ENCODE measurements around the gene LILRB2. TPM values are rescaled to one million over a fixed set of nuclear protein-coding genes. Genes with fewer than 3 reads are reported as not detected.
A peak's percentile ranks its signal among the peaks of the same experiment; 100 is the strongest.
"Not testable (repeated sequence)": the region's sequence is repeated elsewhere in the genome, so short reads cannot be mapped to it uniquely, and the experiment has no call there.

Gene LILRB2
- total RNA-seq, 1 donor from 2014 or later: not detected

DNA sequence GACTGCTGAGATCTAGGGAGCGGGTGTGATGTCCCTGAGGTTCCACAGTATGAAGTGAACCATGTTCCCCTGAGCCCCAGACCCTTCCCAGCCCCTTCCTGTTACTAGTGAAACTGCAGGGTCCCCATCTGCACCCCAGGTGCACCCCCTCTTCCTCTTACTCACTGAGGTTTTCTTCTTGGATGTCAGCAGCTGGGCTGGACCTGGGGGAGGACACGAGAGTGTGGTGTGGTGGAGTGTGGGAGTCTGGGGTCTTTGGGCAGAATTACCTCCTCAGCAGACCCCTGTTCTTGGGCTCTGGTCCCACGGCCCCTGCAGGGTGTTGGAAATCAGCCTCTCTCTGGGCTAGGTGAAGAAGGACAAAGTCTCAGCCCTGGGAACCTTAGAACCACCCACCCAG, 35.0 kb downstream of the LILRB2 start:
- no peak for DNase-seq (ENCODE audit: low spot score in 2 of 2)
- FAIRE-seq: no peak

DNA sequence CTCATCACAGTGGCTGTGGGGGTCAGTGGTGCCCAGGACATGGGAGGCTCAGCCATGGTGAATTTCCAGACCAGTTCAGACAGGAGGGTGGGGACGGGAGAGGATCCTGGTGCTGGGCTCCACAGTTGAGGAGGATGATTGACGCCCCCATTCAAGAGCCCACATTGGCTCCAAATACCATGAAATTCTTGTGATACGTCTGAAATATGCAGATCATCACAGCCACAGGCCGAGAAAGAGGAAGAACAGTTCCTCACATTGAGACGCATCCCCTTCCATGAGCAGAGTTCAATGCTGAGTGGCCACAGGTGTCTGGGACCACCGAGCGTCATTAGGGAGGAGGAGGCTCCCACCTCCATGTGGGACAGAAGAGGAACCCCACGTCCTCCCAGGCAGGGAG, 37.1 kb downstream of the LILRB2 start:
- FAIRE-seq: not testable (repeated sequence)

DNA sequence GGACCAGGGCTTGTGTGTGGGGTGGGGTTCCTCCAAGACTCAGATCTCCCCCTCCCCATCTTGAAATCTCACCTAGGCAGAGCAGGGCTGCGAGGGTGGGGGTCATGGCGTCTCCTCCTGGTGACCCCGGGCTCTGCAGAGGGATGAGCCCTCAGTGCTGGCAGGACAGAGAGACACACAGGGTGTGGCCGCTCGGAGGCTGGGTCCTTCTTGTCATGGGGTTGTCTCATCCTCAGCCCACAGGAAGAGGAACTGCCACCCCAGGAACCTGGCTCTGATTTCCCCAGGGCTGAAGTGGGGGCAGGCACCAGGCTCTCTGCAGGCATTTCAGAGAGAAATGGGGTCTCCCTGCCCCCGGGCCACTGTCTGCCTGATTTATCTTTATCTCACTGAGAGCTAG, 38.3 kb downstream of the LILRB2 start, which contains the start of gene LILRA6:
Gene LILRA6, minus strand, starts transcription at position 145 of the 400 bp plus-strand sequence.
- FAIRE-seq; DNase-seq (ENCODE audit: low spot score in 2 of 2): not testable (repeated sequence)

More for the DNA sequence above, 37.1 kb downstream of the LILRB2 start:
- DNase-seq (ENCODE audit: low spot score in 2 of 2): not testable (repeated sequence)

DNA sequence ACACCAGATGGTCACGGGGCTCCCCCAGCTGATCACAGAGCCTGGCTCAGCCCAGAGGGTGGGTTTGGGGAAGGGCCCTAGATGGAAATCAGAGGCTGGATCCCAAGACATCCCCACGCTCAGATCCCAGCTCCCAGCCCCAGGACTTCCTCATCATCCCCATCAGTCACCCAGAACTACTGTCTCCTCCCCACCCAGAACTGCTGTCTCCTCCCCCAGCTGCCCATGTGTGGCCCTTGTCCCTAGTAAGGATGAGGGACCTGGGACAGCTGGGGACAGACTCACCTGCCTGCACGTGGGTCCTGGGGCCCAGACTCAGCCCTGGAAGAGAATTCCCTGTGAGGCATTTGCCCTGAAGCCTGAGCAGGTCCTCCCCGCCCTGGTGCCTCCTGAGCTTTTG, 38.7 kb downstream of the LILRB2 start:
- not testable (repeated sequence) for DNase-seq (ENCODE audit: low spot score in 2 of 2); FAIRE-seq

DNA sequence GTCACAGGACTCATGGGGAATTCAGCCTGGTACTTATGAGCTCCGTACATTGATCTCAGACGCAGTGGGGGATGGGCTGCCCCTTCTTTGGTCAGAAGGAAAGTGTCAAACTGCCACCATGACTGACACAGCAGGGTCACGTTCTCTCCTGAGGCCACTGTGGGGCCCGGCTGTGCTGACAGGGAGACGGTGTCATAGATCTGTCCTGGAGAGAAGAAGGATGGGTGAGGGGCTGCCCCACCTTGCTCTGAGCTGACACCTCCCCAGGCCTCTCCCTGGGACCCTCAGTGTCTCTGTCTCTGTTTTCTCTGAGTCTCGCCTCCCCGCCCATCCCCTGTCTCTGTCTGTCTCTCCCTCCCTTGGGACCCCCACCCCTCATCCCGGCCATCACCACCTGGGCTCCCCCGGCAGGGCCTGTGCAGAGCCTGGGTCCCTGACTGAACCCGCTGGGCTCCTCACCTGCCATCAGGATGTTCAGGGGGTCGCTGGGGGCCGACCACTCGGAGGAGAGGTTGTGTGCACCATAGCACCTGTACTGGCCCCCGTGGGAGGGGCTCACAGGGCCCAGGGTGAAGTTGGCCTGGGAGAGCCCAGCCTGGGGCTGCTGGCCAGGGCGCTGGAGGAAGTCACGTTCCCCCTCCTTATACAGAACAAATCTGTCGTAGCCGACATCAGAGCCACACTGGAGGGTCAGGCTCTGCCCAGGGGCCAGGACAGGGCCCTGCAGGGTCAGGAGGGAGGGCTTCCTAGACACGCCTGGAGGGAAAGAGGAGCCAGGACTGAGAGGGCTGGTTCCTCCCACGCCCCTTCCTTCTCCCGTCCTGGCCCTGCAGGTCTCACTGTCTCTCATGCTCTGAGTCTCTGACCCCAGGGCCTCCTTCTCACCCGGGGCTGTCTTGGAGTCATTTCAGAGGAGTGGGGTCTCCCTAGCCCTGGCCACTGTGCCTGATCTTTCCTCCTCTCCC, 40.3 kb downstream of the LILRB2 start:
- not testable (repeated sequence) for FAIRE-seq; DNase-seq (ENCODE audit: low spot score in 2 of 2)

DNA sequence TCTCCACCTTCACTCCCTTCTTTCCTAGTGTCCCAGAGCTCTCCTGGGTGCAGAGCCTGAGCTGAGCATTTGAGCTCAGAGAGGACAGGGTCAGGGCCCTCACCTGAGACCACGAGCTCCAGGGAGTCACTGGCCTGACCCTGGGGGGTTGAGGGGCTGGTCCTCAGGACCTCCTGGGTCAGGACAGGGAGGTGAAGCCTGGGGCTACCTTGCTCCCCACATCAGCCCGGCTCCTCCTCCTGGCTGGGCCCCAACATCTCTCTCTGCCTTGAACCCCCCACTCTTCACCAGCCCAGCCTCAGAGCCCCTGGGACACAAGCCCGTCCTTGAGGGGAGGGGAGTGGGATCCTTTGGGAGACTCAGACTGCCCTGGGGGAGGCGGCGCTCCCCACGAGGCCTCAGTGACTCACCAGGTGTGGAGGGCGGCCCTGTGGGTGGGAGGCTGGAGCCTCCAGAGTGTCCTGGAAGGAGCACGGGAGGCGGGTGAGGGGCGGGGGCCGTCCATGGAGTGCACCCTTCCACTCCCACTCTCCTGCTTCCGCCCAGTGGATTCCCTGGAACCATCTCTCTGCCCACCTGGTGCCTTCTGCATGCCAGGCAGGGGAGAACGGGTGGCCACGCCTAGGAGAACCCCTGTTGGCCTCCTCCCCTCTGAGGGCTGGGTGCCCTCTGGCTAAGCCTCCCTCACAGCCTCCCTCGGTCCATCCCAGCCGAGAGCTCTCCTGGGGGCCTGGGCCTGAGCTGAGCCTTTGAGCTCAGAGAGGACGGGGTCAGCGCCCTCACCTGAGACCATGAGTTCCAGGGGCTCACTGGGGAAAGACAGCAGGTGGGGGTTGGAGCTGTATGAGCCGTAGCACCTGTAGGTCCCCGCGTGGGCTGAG, 41.2 kb downstream of the LILRB2 start:
- FAIRE-seq; DNase-seq (ENCODE audit: low spot score in 2 of 2): not testable (repeated sequence)

DNA sequence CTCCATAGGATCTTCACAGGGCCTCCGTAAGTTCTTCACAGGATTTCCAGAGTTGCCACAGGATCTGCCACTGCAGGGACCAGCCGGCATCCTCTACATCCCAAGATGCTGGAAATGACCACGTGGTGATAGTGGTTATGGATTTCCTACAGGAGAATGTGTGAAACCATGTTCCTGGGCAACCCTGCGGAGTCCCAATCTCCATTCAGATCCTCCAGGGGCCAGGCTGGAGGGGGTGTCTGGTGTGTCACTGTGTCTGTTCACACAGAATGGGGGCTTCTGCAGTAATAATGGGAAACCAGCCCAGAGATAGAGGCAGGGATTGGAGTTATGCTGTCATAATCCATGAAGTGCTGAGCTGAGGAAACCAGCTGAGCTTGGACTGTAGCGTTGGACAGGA, 47.0 kb downstream of the LILRB2 start:
- FAIRE-seq (no peak), DNase-seq (ENCODE audit: low spot score in 2 of 2) (no peak)

DNA sequence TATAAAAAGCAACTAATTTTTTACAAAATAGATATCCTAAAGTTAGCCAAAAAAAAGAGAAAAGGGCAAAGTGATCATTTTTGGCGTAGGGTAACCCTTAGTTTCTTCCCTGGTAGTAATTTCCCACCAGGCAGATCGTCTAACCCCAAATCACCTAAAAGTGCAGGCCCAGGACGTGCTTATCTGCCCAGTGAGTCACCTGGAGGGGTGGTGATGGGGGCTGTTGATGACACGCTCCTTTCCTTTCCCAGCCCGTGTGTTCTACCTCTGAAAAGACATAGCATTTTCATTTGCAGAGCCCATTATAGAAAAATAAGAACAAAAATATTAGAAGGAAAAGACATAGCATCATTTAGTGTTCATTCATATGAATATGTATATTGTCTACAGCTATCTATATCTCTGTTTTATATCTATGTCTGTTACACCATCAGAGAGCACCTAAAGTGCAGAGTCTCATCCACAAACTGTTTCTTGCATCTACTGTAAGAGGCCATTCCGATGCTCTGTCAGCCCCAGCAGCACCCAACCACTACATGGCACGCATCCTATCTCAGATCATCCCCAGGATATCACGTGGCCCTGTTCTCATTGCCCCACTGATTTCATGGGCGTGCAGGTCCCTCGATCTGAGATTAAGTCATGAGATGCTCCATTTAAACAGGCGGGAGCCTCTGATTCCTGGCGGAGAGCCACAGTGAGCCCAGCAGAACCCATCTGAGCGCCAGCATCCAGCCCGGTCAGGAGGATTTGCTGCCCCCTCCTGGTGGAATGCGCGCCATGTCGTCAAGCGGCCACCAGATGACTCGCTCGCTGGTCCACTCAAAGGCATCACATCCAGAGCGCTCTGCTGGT, 49.6 kb downstream of the LILRB2 start:
- DNase-seq (ENCODE audit: low spot score in 2 of 2) (peak; percentile 63 to 73), FAIRE-seq (no peak)

DNA sequence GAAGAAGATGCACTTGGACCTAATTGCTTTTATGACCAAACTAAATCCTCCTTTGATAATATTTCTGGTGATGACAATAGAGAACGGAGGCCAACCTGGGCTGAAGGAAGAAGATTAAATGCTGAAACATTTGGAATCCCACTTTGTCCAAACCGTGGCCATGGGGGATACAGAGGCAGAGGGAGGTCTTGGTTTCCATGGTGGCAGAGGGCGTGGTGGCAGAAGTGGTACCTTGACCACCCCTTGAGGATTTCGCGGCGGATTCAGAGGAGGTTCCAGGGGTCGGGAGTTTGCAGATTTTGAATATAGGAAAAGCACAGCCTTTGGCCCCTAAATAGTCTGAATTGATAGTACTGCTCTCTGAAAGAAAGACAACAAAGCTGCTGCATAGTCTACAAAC, 50.9 kb downstream of the LILRB2 start:
- DNase-seq (ENCODE audit: low spot score in 2 of 2) (no peak), FAIRE-seq (no peak)

DNA sequence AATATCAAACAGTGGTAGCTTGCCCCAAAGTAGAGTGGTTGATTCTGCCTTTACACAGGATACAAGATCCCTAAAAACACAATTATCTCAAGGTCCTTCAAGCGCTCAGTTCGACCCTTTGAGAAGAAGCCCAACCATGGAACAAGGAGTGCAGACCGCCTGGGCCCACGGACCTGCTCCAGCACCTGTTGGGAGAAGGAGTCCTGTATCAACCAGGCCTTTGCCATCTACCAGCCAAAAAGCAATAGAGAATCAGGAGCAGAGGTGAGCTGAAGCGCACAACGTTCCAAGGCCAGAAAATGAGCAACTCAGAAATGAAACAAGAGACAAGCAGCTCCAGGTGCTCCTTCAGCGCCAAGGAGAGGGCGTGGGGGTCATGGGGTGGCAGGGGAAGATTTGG, 51.8 kb downstream of the LILRB2 start:
- DNase-seq (ENCODE audit: low spot score in 2 of 2) (no peak), FAIRE-seq (no peak)

DNA sequence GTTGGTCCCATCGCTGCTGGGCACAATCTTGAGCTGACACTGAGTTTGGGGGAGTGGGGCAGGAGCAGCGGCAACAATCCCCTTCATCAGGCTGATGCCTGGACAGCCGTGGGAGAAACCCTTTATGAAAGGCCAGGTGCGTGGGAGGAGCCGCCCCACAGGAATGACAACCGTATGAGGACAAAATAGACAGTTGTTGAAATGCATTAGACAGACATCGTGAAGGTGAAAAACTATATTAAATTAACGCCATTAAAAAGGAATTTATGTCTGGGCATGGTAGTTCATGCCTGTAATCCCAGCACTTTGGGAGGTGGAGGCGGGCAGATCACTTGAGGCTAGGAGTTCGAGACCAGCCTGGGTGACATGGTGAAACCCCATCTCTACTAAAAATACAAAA, 56.3 kb downstream of the LILRB2 start:
- FAIRE-seq; DNase-seq (ENCODE audit: low spot score in 2 of 2): not testable (repeated sequence)

DNA sequence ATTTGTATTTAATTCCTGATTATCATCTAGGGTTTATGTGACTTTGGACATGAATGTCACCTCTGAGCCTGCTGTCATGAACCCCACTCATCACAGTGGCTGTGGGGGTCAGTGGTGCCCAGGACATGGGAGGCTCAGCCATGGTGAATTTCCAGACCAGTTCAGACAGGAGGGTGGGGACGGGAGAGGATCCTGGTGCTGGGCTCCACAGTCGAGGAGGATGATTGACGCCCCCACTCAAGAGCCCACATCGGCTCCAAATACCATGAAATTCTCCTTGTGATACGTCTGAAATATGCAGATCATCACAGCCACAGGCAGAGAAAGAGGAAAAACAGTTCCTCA, 57.0 kb downstream of the LILRB2 start:
- FAIRE-seq; DNase-seq (ENCODE audit: low spot score in 2 of 2): not testable (repeated sequence)

Small RNA genes within 50 kb of the gene (small RNA-seq; reads per million reads assigned to genes)
- gene AC245884.12 (not detected), gene MIR4752 (not detected), gene RNU6-1307P (not detected)

Other genes with a start within 250 kb of the LILRB2 start
- gene VSTM1, start 217.2 kb downstream of the LILRB2 start, total RNA-seq: not detected
- gene TARM1, start 199.7 kb downstream of the LILRB2 start, total RNA-seq: not detected
- gene OSCAR, start 180.3 kb downstream of the LILRB2 start, total RNA-seq: not detected
- gene NDUFA3, start 178.3 kb downstream of the LILRB2 start, total RNA-seq: 9.4 TPM
- gene TFPT, start 165.5 kb downstream of the LILRB2 start, total RNA-seq: 6.5 TPM
- 25.3 TPM for gene PRPF31, start 165.4 kb downstream of the LILRB2 start, total RNA-seq
- gene CNOT3, start 143.3 kb downstream of the LILRB2 start, total RNA-seq: 3.7 TPM
- gene LENG1, start 121.4 kb downstream of the LILRB2 start, total RNA-seq: 7.3 TPM
- gene TMC4, start 108.0 kb downstream of the LILRB2 start, total RNA-seq: not detected
- gene MBOAT7, start 91.5 kb downstream of the LILRB2 start, total RNA-seq: 18.3 TPM
- gene TSEN34, start 89.8 kb downstream of the LILRB2 start, total RNA-seq: 33.4 TPM
- gene RPS9, start 80.3 kb downstream of the LILRB2 start, total RNA-seq: 2,066 TPM
- not detected for gene LILRB3, start 58.1 kb downstream of the LILRB2 start, total RNA-seq
- under 0.01 TPM for gene LILRA6, start 38.3 kb downstream of the LILRB2 start, total RNA-seq
- under 0.01 TPM for gene LILRB5, start 23.8 kb downstream of the LILRB2 start, total RNA-seq
- 0.82 TPM for gene LILRA5, start 32.1 kb upstream of the LILRB2 start, total RNA-seq
- gene LILRA4, start 58.1 kb upstream of the LILRB2 start, total RNA-seq: under 0.01 TPM
- gene LAIR1, start 83.8 kb upstream of the LILRB2 start, total RNA-seq: 1.6 TPM
- gene TTYH1, start 134.4 kb upstream of the LILRB2 start, total RNA-seq: 65.2 TPM
- 17.1 TPM for gene LENG8, start 168.1 kb upstream of the LILRB2 start, total RNA-seq
- 4.5 TPM for gene LENG9, start 182.7 kb upstream of the LILRB2 start, total RNA-seq
- gene CDC42EP5, start 192.2 kb upstream of the LILRB2 start, total RNA-seq: 4.1 TPM
- 0.82 TPM for gene LAIR2, start 221.7 kb upstream of the LILRB2 start, total RNA-seq